ENCODE measurements around the gene ZNF254.
"Not testable (repeated sequence)": the region's sequence is repeated elsewhere in the genome, so short reads cannot be mapped to it uniquely, and the experiment has no call there.

The ZNF254 gene

DNA sequence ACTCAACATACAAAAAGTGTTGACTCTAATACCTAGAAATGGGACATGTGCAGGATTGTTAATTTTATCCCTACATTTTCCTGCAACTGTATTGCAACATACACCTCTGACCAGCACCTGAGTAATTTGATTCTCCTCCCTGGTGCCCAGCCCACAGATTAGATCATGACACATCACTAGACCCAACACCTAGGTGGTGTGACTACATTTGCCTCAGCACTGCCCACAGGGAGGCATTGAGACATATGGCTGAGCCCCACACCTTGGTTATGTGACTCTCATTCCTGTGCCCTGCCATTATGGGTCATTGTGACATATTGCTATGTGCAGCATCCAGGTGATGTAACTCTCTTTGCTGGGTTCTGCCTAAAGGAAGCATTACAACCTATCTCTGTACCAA lies 13.2 kb upstream of the ZNF254 start:
- no peak for DNase-seq

DNA sequence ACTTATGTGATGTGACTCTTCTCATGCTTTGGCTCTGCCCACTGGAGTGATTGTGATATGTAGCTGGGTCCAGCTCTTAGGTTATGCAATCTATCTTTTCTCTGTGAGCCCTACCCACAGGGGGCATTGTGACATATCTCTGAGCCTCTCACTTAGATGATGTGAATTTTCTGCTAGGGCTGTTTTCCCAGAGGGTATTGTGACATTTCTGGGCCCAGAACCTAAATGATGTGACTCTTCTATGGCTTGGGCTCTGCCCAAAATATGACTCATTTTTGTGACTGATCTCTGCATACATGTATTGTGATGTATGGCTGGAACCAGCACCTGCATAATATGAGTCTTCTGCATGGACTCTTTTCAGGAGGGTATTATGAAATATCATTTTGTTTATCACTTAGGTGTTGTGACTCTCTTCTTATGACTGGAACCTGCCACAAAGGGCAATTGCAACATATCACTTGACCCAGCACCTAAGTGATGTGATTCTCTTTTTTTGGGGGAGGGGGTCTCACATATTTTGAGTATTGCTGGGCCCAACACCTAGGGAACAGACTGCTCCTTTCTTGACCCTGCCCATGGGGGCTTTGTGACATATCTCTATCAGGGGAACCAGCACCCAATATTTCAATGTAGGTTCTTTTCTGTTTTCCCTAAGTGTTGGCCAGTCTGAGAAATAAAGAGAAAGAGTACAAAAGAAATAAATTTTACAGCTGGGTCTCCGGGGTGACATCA lies 12.1 kb upstream of the ZNF254 start:
- no peak for DNase-seq

- DNase-seq: not testable (repeated sequence)
These were observed 11.5 kb upstream of the ZNF254 start for GRCh38 chr19:24075530-24075929.

DNA sequence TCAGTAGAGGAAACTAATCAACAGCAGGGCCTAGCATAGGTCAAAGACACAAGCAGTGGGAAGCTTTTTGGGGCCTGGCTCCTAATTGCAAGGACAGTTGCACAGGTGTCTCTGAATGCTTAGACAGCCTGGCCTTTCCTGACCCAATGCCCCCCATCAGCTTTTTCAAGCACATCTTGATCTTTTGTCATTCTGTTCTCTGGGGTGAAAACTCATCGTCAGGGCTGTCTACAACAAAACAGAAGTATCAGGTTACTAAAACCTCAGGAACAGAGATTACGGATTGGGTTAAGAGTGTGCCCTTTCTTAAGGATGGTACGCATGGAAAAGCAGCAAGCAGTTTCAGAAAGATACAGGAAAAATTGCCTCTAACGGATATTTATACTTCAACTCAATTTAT lies 8.3 kb upstream of the ZNF254 start:
- DNase-seq: no peak

DNA sequence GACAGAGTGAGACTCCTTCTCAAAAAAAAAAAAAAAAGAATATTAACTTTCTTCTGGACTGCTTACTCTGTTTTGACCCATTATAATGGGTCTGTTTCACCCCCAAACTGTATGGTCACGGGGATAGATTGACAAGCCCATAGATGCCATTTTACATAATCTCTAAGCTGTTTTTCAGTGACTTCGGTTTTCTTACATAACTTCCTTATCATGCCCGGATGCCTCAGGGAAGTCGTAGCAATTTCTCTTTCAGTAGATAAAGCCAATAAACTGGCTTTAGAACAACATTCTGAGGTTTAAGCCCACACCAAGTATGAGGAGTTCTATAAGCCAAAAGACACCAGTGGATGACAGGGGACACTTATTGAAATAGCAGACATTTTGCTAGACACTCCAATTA lies 5.9 kb upstream of the ZNF254 start:
- DNase-seq: no peak

DNA sequence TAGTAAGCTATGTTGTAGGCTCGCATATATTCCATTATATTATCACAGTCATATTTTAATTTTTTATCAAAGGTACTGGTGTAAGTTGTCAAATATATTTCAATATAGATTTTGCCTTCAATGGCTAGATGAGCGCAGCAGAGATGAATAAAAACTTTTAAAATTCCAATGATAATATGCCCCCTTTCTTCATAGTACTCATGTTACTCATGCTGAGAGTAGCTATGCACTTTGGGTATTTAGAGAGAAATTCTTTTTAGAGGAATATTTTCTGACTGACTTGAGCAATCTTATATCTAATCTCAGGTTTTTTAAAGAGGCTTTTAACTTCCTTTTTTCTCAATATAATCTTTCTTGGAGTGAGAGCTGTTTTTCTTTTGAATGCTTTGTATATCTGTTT lies 11.4 kb downstream of the ZNF254 start:
- no peak for DNase-seq

- no peak for DNase-seq
These were observed 12.8 kb downstream of the ZNF254 start for GRCh38 chr19:24099829-24100228.

DNA sequence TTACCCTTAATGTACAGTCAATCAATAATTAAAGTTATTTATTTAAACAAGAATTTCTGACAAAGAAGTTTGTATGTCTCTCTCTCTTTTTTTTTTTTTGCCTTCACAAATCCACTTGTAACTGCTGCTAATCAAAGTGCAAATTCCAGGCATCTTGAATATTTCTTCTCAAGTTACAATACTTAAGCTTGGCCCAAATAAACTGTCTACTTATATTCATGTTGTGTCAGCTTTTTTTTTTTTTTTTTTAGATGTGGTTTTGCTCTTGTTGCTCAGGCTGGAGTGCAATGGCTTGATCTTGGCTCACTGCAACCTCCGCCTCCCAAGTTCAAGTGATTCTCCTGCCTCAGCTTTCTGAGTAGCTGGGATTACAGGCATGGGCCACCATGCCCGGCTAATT lies 13.6 kb downstream of the ZNF254 start:
- DNase-seq: not testable (repeated sequence)

DNA sequence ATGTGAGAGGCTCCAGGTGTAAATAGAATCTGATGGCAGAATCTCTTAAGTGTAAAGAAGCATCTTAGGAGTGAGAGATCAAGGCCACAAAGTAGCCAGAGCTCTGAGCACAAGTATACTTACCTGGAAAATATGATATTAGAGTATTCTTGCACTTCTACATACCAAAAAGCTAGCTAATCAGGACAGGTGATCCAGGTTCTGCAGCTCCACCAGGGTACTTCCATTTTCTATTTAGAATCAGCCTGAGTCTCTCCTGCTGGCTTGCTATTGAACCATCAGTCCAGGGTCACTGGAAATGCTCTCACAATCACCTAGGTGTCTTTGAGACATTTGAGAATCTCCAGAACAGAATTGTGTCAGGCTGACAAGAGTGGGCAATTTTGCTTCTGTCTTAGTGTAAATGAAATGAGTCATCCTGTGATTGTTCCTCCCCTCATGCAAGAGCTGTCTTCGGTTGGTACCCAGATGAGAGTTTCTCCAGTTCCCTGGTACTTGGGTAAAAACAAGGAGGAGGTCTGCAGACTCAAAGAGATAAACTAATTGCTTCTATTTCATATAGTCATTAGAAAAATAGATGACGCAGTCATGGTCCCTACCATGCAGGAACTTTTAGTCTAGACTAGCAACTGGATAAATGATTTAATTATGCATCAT lies 14.6 kb downstream of the ZNF254 start:
- DNase-seq: no peak

DNA sequence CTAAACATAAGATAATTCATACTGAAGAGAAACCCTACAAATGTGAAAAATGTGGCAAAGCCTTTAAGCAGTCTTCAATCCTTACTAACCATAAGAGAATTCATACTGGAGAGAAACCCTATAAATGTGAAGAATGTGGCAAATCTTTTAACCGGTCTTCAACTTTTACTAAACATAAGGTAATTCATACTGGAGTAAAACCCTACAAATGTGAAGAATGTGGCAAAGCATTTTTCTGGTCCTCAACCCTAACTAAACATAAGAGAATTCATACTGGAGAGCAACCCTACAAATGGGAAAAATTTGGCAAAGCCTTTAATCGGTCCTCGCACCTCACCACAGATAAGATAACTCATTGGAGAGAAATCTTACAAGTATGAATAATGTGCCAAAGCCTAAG lies 40.6 kb downstream of the ZNF254 start:
- DNase-seq: no peak

DNA sequence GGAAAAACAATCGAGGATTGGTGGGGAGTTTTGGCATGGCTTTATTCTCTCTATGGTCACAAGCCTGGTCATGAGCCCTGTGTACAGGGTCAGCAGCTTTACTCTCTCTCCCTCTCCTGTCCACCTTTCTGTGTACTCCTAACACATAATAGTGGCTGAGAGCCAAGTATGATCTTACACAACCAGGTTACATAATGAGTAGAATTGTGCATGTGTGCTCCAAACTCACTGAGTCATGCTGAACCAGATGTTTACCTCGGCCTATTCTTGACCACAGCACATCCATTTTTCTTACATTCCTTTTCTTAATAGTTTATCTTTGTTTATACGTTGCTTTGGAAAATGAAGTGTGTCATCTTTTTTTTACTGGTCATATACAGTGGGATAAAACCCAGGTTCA lies 53.1 kb downstream of the ZNF254 start:
- DNase-seq: no peak

DNA sequence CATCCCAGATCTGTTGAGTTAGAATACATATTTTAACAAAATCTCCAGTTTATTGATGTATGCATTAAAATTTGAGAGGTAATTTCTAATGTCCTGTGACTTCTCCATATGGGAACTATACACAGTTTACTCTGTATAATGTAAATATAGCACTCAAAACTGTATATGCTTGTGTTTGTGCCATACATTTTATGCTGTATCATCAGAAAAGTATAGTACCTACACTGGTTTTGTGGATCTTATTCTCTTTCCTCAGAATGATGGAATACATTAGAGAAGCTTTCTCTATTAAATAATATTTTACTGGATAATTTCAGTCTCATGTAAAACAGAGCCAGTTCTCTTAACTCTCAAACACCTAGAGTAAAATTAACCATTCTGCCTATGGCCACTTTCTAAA lies 53.6 kb downstream of the ZNF254 start:
- DNase-seq: no peak

DNA sequence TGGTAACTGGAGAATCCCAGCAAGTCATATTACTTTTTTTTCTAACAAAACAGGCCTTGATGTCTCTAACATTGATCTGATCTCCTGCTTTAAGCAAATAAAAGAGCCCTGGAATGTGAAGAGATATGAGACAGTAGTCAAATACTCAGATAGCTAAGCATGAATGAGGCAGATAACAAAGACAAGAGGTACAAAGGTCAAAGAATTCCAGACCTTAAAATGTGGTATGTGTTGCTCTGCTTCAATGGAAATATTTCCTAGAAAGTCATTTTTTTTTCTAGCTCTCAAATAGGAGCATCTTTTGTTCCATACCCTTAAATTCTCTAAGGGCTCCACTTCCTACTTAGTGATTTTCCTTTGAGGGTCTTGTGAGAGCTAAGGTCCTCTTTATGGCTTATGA lies 54.6 kb downstream of the ZNF254 start:
- DNase-seq: no peak

DNA sequence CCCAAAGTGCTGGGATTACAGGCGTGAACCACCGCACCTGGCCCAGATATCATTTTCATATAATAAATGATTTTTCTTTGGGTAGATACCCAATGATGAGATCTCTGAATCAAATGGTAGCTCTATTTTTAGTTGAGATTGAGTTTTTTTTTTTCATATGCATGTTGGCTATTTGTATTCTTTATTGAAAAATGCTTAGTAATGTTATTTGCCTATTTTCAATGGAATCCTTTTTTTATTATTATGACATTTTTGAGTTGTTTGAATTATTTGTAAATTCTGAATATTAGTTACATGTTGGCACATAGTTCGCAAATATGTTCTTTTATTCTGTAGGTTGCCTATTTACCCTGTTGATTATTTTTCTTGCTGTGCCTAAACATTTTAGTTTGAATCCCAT lies 55.8 kb downstream of the ZNF254 start:
- DNase-seq: no peak

DNA sequence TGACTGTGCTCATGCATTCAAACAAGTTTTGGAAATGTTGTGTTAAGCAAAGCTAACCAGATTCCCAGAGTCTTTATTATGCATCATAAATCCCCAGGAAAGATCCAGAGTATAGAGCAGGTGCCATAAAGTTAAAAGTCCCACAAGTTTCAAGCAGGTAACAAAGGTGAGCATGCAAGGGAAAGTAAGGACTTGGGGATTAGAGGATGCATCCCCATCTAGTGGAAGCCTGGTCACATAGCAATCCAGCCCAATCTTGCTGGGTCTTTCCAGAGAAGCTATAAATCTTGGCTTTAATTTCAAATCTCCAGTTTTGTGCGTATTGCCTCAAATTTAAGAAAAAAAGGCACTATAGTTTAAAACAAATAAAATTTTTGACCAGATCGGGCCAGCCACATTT lies 72.7 kb downstream of the ZNF254 start:
- DNase-seq: no peak

- no peak for DNase-seq
These were observed 79.1 kb downstream of the ZNF254 start for GRCh38 chr19:24166055-24166454.

GRCh38 chr19:24173882-24174281 lies 86.9 kb downstream of the ZNF254 start:
- DNase-seq: no peak

DNA sequence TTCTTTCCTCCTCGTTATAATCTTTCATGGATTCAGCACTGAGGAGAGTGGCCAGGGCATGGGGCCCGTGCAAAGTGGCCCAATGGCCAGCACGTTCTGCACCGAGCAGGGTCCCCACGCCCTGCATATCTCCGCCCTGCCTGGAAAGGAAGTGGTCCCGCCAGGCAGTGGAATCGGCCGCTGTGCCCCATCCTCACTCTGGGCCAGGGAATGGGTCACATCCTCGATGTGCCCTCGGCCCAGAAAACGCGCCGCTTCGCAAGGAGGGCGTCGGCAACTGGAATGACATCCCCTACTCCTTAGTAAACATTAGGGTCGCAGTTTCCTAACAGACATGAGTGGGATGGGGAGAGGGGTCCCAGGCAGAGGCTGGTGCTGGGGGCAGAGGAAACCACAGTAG lies 90.7 kb downstream of the ZNF254 start:
- DNase-seq: no peak

DNA sequence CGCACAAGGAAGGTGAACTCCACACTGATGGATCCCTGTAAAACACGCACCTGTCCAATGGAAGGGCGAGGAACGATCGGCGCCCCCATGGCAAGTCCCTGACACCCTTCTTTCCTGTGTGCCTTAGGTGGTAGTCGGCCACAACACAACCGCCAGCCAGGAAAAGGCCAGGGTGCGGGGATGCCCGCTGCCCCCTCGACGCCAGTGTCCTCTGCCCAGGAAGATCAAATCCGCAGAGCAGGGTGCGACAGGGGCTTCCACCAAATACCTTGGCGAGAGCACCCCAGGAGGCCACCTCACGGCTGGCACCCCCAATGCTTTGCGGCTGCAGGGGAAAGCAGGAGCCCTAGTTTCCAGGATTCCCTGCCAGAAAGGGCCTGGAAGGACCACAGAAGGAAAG lies 91.2 kb downstream of the ZNF254 start:
- no peak for DNase-seq

Measured in NCI-H446 (cell line).